ENCODE data around the gene ZNF783. TPM values are rescaled to one million over a fixed set of nuclear protein-coding genes. Genes with fewer than 3 reads are reported as not detected.

ZNF783 gene
- total RNA-seq, 1 experiment from 2014 or later = 15.8 TPM

DNA sequence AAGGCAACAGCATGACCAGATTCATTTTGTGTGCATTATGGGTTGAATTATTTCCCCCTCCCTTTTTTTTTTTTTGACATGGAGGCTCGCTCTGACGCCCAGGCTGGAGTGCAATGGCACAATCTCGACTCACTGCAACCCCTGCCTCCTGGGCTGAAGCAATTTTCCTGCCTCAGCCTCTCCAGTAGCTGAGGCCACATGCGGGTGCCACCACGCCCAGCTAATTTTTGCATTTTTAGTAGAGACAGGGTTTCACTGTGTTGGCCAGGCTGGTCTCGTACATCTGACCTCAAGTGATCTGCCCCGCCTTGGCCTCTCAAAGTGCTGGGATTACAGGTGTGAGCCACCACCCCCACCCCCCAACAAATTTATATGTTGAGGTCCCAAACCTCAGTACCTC is 42.0 kb downstream of the ZNF783 start:
- no peaks in the 10 kb centered on the region for H3K79me2 ChIP-seq (ENCODE audit: low read depth)
- ChIA-PET CTCF (no interaction called here), POLR2A (ENCODE audit: unreplicated experiment) (interaction anchor here (0.8 kb wide), 1 partner anchor 28 kb away, joined by 8 read pairs; no protein-coding TSS in a partner anchor)
- H3K4me3 ChIP-seq = no peak overlapping the region
- no peak overlapping the region for H2AFZ ChIP-seq
- H3K9me2 ChIP-seq (ENCODE audit: insufficient read depth) = no peaks in the 10 kb centered on the region
- H3K9me3 ChIP-seq (ENCODE audit: insufficient read depth, low read depth) = no peaks in the 10 kb centered on the region
- no peaks in the 10 kb centered on the region; the same call in 1 of the 2 replicates for H4K20me1 ChIP-seq (ENCODE audit: insufficient read depth)
- intact Hi-C loops (cut with micrococcal nuclease; ENCODE audit: unreplicated experiment) = loop anchor here (5.0 kb wide), 1 partner anchor 48 kb away; no protein-coding TSS in a partner anchor
- H3F3A ChIP-seq (ENCODE audit: insufficient read depth, low read depth) = no peaks in the 10 kb centered on the region
- DNase-seq = no peak
- no peaks in the 10 kb centered on the region for H3K27me3 ChIP-seq (ENCODE audit: insufficient read depth, low read depth)
- TF ChIP-seq EZH2 (IDR thresholded peaks at IDR 0.05; ENCODE audit: low read depth) = no peak
- TF ChIP-seq, protein P1, sequence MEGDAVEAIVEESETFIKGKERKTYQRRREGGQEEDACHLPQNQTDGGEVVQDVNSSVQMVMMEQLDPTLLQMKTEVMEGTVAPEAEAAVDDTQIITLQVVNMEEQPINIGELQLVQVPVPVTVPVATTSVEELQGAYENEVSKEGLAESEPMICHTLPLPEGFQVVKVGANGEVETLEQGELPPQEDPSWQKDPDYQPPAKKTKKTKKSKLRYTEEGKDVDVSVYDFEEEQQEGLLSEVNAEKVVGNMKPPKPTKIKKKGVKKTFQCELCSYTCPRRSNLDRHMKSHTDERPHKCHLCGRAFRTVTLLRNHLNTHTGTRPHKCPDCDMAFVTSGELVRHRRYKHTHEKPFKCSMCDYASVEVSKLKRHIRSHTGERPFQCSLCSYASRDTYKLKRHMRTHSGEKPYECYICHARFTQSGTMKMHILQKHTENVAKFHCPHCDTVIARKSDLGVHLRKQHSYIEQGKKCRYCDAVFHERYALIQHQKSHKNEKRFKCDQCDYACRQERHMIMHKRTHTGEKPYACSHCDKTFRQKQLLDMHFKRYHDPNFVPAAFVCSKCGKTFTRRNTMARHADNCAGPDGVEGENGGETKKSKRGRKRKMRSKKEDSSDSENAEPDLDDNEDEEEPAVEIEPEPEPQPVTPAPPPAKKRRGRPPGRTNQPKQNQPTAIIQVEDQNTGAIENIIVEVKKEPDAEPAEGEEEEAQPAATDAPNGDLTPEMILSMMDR (conservative IDR thresholded peaks at IDR 0.05) = no peak
- H3K4me1 ChIP-seq (replicated peaks; ENCODE audit: insufficient read depth) = no peaks in the 10 kb centered on the region
- no peak overlapping the region for H3K27ac ChIP-seq
- no peak overlapping the region for H3K4me2 ChIP-seq
- no TSS peak for BruUV-seq (replicated peaks)
- H3K36me3 ChIP-seq (ENCODE audit: low read depth) = no peaks in the 10 kb centered on the region

DNA sequence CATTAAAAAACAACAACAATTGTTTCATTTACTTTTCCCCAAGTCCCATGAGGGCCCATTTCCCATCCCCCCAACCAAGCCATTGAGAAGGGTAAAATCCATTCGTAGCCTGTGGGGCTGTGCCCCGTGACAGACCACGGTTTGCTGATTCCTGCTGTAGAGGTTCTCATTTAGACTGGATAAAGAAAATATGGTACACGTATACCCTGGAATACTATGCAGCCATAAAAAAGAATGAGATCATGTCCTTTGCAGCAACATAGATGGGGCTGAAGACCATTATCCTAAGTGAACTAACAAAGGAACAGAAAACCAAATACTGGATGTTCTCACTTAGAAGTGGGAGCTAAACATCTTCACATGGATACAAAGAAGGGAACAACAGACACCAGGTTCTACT is 44.9 kb downstream of the ZNF783 start:
- Histone ChIP-seq H2AFZ (no peak overlapping the region), H3K4me3 (no peak overlapping the region), H4K20me1 (ENCODE audit: insufficient read depth) (no peaks in the 10 kb centered on the region), H3F3A (ENCODE audit: insufficient read depth, low read depth) (peaks cover 8% of the 10 kb centered on the region), H3K27ac (no peak overlapping the region), H3K4me1 (replicated peaks; ENCODE audit: insufficient read depth) (no peaks in the 10 kb centered on the region), H3K27me3 (ENCODE audit: insufficient read depth, low read depth) (no peaks in the 10 kb centered on the region), H3K79me2 (ENCODE audit: low read depth) (no peaks in the 10 kb centered on the region), H3K9me2 (ENCODE audit: insufficient read depth) (no peaks in the 10 kb centered on the region), H3K36me3 (ENCODE audit: low read depth) (no peaks in the 10 kb centered on the region), H3K4me2 (no peak overlapping the region), H3K9me3 (ENCODE audit: insufficient read depth, low read depth) (no peaks in the 10 kb centered on the region)
- DNase-seq = no peak
- no peak for TF ChIP-seq EZH2 (IDR thresholded peaks at IDR 0.05; ENCODE audit: low read depth)
- TF ChIP-seq, protein P1 (conservative IDR thresholded peaks at IDR 0.05) = no peak
- intact Hi-C loops (cut with micrococcal nuclease; ENCODE audit: unreplicated experiment) = no loop called here
- BruUV-seq (replicated peaks) = no TSS peak
- ChIA-PET POLR2A (ENCODE audit: unreplicated experiment) (interaction anchor here (0.6 kb wide), 1 partner anchor 171 kb away, joined by 4 read pairs; no protein-coding TSS in a partner anchor), CTCF (no interaction called here)

DNA sequence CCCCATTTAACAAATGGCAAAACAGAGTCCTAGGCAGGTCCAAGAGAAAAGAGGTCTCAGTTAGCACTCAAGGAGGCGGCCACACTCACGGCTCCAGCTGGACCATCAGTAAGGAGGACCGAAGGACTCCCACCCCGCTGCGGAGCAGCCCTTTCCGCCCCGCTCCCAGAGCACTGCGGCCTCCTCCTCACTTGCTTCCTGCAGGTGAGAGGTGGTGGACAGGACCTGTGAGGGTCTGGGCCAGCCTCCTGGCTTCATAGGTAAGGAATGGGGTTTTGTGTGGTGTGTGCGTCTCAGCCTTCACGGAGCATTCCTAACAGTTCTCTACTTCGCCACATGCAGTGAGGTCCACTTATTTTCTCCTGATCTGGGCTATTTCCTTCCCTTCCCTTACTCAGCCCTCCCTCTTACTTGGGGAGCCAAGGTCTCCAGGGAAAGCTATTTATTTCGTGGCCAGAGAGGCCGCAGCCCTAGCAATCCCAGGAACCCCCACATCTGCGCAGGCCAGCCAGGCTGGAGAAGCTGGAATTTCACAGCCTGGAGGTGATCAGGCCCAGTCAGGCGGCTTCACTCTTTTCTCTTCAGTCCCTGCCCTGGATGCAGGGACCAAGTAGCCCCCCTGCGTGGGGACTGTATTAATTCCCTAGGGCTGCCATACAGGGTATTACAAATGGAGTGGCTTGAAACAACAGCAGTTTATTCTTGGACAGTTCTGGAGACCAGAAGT is 45.9 kb downstream of the ZNF783 start:
- H3K4me3 ChIP-seq = no peak overlapping the region
- no peak overlapping the region for H2AFZ ChIP-seq
- no peaks in the 10 kb centered on the region for H3K9me3 ChIP-seq (ENCODE audit: insufficient read depth, low read depth)
- ChIA-PET CTCF (interaction anchor here (1.1 kb wide), 1 partner anchor 115 kb away, joined by 3 read pairs; no protein-coding TSS in a partner anchor), POLR2A (ENCODE audit: unreplicated experiment) (no interaction called here)
- DNase-seq = no peak
- H3K9me2 ChIP-seq (ENCODE audit: insufficient read depth) = no peaks in the 10 kb centered on the region
- TF ChIP-seq, protein P1 (conservative IDR thresholded peaks at IDR 0.05) = no peak
- no peak for TF ChIP-seq EZH2 (IDR thresholded peaks at IDR 0.05; ENCODE audit: low read depth)
- H3K4me2 ChIP-seq = no peak overlapping the region
- H3K4me1 ChIP-seq (replicated peaks; ENCODE audit: insufficient read depth) = no peaks in the 10 kb centered on the region
- no peaks in the 10 kb centered on the region for H3K36me3 ChIP-seq (ENCODE audit: low read depth)
- no peaks in the 10 kb centered on the region for H4K20me1 ChIP-seq (ENCODE audit: insufficient read depth)
- intact Hi-C loops (cut with micrococcal nuclease; ENCODE audit: unreplicated experiment) = no loop called here
- H3K27me3 ChIP-seq (ENCODE audit: insufficient read depth, low read depth) = no peaks in the 10 kb centered on the region
- no peak overlapping the region for H3K27ac ChIP-seq
- no peaks in the 10 kb centered on the region for H3K79me2 ChIP-seq (ENCODE audit: low read depth)
- BruUV-seq (replicated peaks) = no TSS peak
- peaks cover 8% of the 10 kb centered on the region for H3F3A ChIP-seq (ENCODE audit: insufficient read depth, low read depth)

Data from PC-9 (cell line).